Measurements from ENCODE around the gene ANKRD11.

ANKRD11 gene

DNA sequence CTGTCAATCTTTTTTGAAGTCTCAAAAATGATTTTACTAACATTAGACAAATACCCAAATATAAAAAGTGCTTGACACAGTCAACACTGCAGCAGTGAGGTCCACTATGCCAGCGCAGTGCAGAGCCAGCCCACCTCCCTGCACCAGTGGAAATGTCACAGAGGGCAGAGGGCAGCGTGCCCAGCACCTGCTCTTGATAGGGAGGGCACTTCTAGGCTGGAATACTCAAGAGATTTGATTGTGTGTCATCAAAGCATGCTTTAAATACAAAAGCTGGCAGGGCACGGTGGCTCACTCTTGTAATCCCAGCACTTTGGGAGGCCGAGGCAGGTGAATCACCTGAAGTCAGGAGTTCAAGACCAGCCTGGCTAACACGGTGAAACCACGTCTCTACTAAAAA, 136.0 kb downstream of the ANKRD11 start:
- in situ Hi-C loops (cut with MboI; ENCODE audit: low sequenced_read_pairs): no loop called here

DNA sequence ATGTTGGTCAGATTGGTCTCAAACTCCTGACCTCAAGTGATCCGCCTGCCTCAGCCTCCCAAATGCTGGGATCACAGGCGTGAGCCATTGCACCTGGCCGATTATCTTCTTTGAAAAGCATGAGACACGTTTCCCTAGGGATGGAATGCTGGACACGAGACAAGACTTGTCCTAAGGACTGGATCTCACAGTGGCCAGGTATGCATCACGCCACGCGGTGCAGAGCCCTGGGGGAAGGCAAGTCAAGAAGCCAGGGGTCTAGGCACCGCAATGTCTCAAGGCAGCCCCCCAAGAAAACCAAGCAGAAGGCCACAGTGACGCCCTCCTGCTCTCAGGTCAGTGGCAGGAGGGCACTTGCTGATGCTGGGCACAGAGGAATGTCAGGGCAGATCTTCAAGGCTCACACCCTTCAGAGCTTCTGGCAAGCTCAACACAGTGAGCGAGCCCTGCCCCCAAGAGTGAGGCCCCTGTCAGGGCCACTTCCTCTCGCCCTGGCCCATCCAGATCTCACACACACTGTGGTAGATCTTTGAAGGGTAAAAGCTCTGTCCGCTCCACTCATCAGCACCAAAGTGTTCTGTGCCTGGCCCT, 138.2 kb downstream of the ANKRD11 start:
- in situ Hi-C loops (cut with MboI; ENCODE audit: low sequenced_read_pairs): no loop called here

DNA sequence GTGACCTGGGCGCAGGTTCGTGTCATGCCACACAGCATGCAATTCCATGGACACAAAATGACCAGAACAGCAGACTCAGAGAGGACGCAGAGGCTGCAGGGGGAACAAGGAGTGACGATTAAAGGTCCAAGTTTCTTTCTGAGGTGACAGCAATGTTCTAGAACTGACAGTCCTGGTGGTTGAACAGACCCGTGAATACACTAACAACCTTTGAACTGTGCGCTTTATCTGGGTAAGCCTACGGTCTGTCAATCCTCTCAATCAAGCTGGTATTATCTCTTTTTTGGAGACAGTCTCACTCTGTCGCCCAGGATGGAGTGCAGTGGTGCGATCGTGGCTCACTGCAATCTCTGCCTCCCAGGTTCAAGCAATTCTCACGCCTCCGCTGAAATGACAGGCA, 138.7 kb downstream of the ANKRD11 start:
- in situ Hi-C loops (cut with MboI; ENCODE audit: low sequenced_read_pairs): no loop called here

DNA sequence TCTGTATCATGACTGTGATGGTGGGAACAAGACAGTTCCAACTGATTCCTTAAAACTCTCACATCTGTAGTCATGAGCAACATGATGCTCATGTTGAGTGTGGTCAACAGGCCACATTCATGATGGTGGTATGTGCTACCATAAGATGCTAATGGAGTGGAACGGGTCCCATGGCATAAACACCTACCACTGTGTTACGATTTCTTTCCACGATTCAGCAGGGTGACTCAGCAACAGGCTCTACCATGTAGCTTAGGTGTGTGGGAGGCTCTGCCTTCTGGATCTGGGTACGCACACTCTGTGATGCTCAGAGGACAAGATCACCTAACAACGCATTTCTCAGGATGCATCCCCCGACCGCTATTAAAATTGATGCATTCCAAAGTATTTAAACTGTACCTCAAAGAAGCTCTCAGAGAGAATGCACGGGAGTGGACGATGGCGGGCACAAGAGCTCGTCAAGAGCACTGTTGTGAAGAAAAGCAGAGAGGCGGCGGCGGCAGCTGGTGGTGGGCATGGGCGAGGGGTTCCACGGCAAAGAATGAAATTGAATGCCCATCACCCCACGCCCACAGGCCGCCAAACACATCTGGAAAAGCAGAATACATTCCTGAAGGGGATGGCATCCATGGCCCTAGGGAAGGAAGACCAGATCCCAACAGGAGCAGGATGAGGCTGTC, 139.5 kb downstream of the ANKRD11 start:
- in situ Hi-C loops (cut with MboI; ENCODE audit: low sequenced_read_pairs): no loop called here

DNA sequence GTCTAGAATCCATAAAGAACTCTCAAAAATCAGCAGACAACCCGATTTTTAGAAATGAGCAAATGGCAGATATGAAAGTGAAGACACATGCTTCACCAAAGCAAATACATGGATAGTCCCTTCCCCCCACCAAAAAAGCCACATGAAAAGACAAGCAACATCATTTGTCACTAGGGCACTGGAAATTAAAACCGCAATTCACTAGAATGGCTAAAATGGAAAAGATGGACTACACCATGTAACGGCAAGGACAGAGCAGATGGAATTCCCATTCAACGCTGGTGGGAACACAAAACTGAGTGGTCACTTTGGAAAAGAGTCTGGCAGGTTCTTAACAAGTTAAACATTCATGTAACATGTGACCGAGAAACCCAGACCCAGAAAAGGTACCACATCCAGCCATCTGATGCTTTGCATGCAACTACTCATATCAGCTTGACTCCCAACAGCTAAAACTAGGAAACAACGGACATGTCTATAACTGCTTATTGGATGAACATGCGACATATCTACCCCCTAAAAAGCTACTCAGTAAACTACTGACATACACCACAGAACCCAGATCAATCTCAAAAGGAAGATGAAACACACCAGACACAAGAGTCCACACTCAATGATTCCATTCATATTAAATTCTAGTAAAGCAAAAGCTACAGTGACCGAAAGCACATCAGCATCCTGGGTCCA, 140.3 kb downstream of the ANKRD11 start:
- in situ Hi-C loops (cut with MboI; ENCODE audit: low sequenced_read_pairs): no loop called here

DNA sequence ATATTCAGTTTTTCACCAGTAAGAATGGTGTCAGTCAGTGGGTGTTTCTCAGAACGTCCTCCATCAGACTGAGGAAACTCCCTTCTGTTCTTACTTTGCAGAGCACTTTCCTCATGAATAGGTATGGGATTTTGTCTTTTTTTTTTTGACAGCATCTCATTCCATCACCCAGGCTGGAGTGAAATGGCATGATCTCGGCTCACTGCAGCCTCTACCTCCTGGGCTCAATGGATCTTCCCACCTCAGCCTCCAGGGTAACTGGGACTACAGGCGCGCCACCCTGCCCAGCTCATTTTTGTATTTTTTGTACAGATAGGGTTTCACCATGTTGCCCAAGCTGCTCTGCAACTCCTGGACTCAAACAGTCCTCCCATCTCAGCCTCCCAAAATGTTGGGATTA, 142.6 kb downstream of the ANKRD11 start:
- in situ Hi-C loops (cut with MboI; ENCODE audit: low sequenced_read_pairs): no loop called here

DNA sequence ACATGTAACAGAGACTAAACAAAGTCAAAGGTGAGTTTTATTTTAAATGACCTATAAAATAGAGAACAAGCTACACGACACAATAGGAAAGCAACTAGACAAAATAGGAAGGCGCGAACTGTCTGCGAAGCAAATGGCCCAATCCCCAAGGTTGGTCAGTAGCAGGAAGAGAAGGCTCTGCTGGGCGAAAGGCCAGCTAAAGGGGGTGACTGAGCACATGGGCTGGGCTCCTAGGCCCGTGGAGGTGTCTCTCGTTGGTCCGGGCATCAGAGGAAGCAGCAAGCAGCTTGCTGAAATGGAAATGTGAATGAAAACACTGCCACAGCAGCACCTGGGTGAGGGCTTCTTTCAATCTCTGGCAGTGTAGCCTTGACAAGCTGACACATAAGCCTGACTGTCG, 143.5 kb downstream of the ANKRD11 start:
- in situ Hi-C loops (cut with MboI; ENCODE audit: low sequenced_read_pairs): no loop called here

DNA sequence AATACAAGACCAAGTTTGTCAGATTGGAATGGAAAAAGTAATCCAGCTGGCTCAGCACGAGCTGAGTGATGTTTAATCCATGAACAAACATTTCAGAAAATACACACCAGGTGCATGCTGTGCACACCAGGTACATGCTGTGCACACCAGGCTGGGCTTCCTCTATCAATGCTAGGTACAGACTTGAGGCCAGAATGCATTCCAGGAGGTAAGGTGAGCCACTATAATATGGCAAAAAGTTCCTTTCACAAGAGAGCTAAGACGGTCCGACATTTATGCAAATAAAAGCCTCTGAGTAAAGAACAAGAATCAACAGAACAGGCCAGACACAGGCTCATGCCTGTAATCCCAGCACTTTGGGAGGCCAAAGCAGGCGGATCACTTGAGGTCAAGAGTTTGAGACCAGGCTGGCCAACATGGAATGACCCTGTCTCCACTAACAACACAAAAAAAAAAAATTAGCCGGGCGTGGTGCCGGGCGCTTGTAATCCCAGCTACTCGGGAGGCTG, 144.7 kb downstream of the ANKRD11 start:
- in situ Hi-C loops (cut with MboI; ENCODE audit: low sequenced_read_pairs): no loop called here

DNA sequence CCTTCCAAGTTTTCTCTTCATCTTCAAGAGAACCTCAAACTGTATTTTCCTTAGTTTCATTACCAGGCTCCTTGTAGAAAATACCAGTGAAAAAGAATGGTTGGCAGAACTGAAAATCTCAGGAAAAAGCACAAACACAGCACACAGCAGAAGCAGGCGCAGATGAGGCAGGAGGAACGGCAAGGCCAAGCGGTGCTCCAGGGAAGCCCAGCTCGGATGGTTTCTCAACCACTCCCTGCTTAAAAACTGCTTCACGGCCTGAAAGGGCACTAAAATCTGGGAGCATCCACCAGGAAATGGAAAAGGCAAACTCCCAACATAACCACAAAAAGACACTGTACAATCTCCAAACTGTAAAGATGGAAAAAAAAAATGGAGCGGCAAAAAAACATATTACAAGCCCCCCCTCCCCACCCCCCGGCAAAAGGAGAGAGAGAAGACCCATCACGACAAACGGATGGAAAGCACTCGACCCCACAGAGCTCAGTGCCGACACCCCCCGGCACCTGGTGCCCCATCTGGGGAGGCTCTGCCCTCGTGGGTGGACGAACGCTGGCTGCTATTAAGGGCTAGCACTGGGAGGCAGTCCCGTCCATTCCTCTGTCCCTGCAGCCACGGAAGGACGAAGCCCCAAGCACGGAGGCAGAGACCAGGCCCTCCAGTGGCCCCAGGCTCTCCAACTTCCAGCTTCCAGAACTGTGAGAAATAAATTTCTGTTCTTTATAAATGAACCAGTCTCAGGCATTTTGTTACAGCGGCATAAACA, 145.3 kb downstream of the ANKRD11 start:
- in situ Hi-C loops (cut with MboI; ENCODE audit: low sequenced_read_pairs): no loop called here

DNA sequence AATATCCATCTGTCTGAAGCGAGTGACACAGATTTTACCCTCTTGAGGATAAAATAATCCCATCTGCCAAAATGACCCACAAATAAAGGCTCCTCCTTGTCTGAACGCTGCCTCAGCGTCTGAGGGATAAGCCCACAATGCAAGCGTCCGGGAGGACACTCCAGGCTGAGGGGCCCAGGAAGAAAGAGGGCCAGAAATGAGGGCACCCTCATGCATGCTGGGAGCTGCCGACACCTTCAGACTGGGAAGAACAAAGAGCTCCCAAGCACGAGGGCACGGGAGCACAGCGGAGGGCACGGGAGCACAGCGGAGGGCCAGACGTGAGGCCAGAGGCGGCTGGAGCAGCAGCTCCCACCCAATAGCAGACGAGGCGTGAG, 145.9 kb downstream of the ANKRD11 start:
- in situ Hi-C loops (cut with MboI; ENCODE audit: low sequenced_read_pairs): no loop called here

DNA sequence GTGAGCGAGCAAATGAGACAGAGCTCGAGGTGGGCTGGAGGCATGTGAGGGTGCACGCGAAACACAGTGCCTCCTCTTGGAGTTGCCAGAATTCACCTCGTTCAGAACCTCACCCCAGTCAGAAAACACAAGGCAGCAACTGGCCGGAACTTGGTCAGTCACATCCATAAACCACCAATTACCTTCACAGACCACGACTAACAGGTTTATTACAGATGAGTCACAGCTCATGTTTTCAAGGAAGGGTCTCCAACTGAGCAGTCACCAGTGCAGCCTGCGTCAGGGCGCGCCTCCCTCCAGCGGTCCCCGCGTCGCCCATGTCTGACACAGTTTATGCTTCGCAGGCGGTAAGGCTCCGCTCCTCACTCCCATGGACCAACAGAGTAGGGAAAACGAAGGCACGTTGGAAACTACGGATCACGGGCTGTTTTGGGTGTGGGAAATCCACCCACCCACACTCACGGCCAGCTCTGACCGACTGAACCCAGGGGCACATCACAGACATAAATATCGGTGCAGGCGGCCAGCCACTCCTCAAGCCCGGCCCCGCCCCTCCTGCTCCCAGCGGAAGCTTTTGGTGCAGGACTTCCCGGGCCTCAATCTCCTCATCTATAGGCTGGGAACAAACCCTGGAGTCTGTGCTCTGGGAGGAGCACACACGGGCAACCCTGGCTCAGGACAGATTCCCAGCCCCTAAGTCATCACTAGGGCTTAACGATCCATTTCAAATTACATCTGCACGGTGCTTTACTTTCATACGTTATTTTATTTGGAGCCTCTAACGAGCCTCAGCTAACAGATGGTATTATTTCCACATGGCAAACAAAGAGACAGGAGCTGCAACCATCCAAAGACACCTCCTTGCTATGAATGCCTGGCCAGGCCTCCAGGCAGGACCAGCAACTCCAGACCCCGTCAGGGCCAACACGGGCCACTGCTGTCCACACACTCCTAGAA, 146.6 kb downstream of the ANKRD11 start:
- in situ Hi-C loops (cut with MboI; ENCODE audit: low sequenced_read_pairs): no loop called here

DNA sequence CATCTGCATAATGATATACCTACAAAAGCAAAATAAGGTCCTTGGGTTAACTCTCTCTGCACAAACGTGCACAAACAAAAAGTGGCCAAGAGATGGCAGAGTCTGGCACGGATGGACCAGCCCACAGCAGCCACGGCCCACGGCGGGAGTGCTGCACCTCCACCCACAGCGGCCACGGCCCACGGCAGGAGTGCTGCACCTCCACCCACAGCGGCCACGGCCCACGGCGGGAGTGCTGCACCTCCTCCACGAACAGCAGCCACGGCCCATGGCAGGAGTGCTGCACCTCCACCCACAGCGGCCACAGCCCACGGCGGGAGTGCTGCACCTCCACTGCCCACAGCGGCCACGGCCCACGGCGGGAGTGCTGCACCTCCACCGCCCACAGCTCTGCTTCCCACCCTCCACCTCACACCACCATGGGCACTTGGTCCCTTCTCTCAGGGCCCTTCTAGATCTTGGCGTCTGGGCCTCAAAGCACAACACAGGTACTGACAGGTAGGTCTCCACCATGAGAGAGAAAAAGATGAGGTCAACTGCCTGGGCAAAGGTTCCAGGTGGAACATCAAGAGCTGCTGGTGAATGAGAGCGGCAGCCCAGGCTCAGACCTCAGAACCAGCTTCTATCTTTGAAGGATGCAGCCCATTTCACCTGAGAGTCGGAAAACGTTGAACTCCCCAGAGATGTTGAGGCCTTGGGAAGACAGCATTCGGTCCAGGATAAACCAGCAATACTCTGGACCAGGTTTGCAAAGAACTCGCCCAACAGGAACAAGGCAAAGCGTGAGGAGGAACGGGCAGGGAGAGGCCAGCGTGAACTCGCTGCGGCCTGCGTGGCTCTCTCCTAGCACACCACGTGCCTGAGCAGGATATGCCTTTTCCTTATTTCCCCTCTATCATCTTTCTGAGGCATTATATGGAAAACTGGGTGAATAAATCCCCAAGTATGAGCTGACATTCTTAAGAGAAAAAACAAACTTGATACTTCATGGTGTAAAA, 148.4 kb downstream of the ANKRD11 start:
- in situ Hi-C loops (cut with MboI; ENCODE audit: low sequenced_read_pairs): no loop called here

DNA sequence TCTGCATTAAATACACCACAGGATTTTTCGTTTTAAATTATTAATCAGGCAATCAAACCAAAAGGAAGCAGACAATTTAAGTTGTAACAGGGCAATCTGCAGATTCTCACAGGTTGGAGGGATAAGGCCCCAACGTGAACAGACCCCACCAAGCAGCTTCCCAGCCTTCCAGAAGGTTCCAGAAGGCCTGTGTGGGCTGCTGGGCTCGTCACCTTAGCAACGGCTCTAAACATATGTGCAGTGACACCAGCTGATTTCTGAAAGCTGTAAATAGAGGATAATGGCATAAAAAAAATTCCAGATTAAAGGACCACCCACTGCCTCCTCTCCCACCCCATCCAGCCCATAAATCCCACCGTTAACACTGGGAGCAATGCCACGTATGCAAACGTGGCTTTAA, 149.1 kb downstream of the ANKRD11 start:
- in situ Hi-C loops (cut with MboI; ENCODE audit: low sequenced_read_pairs): no loop called here

DNA sequence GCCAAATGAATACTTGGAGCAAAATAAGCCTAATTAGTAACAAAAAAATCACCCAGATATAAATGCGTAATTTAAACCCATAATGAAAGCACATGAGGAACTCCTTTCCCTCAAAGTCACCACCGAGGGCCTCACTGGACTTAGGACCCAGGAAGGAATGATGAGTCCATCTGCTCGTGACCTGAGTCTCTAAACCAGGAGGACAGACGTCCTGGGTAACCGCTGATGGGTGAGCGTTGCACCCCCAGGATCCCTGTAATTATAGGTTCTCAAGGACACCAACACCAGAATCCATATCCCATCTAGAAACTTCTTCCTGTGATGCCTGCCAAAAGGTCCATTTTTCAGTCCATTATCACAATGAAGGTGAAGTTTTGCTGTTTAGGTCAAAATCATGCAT, 151.5 kb downstream of the ANKRD11 start:
- in situ Hi-C loops (cut with MboI; ENCODE audit: low sequenced_read_pairs): no loop called here

DNA sequence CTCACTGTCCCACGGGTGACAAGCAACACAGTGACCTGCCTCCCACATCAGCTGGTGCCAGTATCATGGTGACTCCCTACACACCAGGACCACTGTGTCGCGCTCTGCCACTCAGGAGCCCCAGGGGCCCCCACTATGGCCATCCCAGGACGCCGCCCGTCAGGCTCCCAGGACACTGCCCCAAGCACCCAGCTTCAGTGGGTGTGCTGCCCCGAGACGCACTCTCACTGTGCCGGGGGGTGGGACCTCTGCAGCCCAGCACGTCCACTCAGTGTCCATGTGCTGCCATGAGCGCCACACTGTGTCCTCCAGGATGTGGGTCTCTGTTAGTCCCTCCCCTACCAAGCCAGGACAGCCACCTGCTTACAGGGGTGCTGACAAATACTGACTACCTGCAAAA, 152.4 kb downstream of the ANKRD11 start:
- in situ Hi-C loops (cut with MboI; ENCODE audit: low sequenced_read_pairs): no loop called here

DNA sequence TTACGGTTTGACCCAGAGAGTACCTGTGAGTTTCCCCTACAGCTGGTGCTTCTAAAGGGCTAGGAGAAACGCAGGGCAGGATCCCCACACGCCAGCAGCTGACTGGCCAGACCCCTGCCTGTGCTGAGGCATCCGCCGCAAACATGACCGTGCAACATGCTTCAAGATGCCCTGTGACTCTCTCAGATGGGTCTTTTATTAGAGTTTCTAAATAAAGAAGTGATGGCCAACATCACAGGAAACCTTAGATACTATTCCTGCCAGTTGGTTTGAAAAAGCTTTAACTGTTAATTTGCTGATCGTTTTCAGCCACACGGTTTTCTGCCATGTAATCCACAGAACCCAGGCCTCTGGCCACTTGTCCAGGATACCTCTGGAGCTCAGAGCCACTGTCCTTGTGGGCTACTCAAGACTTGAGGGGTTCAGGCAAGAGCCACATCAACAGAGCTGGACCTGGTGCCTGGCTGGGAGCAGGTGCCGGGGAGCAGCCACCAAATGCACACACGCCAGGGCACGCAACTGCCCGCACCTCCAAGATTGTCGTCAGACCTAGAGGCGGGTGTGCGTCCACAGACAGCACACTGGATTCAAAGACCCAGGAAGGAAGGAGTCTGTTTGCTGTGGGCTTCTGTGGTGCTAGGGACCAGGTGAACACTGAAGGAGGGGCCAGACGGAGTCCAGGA, 154.4 kb downstream of the ANKRD11 start:
- in situ Hi-C loops (cut with MboI; ENCODE audit: low sequenced_read_pairs): no loop called here

DNA sequence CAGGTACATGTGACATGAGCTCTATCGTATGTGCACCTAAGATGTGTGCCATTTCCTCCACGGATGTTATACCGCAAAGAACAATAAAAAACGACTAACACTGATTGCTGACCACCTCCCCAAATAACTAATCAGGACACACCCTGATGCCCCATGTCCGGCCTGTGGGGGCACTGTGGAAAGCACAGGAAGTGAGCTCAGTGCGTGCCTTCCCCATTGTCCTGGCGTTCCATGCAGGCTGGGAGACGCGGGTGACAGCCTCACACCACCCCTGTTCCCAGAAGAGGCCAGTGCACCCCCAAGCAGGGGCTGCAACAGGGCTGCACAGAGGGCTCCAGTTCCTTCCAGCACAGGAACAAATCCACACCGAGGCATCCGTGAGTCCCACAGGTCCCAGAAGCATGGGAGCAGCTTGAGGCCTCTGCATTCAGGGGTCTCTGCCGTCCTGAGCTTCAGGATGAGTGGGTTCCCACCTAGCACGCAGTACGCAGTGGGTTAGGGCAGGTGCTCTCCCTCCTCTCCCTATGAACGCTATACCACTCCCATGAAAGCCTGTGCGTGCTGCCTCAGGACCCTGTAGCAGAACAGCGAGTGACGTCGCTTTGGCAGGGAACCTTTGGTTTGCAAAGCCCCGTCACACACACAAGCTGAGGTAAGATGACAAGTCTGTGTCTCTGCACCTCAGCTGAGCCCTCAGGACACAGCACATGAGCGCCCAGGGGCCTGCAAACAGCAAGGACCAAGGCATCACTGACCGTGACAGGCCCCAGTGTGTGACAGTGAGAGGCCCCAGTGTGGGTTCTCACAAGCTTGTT, 155.2 kb downstream of the ANKRD11 start:
- in situ Hi-C loops (cut with MboI; ENCODE audit: low sequenced_read_pairs): no loop called here

DNA sequence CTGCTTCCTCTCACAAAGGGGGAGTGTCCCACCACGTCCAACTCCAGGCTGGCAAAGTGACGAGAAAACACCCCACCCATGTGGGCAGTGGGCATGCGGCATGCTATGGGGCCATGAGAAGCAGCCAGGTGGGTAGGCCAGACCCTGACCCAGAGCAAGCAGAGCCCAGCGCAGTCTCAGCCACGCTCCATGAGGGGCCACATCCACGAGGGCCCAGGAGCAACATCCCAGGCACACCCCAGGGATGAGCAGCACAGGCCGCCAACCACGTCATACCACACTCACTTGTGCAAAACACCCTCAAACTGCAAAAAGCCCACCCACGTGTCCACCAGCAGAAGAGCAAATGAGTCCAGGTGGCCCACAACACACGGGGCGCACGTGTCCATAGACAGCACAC, 155.9 kb downstream of the ANKRD11 start:
- in situ Hi-C loops (cut with MboI; ENCODE audit: low sequenced_read_pairs): no loop called here

Measured in HL-60/S4 treated with phorbol 12-myristate 13-acetate at 8.2 ng/mL for 4 days and 3 days (cell line).